Measurements from ENCODE around the gene MS4A5.

The MS4A5 gene

DNA sequence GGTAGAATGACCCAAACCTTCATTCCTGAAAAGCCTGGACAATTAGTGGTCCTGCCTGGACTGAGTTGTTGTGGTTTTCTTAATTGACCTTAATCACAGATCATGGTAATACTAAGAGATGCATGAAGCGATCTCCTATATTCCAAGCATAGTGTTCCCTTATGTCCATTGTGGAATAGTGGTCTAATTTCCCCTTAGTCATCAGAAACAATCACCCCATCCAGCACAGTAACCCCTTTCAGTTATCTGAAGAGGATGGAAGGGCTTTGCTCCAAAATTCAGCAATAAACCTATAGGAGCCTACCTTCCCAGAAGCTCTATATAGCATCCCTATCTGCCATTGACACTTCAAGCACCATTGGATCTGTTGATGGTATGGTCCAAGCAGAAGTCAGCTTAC, 6.8 kb upstream of the MS4A5 start:
- TF ChIP-seq, protein P1, sequence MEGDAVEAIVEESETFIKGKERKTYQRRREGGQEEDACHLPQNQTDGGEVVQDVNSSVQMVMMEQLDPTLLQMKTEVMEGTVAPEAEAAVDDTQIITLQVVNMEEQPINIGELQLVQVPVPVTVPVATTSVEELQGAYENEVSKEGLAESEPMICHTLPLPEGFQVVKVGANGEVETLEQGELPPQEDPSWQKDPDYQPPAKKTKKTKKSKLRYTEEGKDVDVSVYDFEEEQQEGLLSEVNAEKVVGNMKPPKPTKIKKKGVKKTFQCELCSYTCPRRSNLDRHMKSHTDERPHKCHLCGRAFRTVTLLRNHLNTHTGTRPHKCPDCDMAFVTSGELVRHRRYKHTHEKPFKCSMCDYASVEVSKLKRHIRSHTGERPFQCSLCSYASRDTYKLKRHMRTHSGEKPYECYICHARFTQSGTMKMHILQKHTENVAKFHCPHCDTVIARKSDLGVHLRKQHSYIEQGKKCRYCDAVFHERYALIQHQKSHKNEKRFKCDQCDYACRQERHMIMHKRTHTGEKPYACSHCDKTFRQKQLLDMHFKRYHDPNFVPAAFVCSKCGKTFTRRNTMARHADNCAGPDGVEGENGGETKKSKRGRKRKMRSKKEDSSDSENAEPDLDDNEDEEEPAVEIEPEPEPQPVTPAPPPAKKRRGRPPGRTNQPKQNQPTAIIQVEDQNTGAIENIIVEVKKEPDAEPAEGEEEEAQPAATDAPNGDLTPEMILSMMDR (IDR thresholded peaks at IDR 0.05; ENCODE audit: low read length): no peak
- TF ChIP-seq EZH2 (IDR thresholded peaks at IDR 0.05; ENCODE audit: borderline replicate concordance, low read length): no peak
- H2AFZ ChIP-seq (ENCODE audit: low read length): no peak overlapping the region
- no peak overlapping the region for H3K27ac ChIP-seq (ENCODE audit: low read depth, low read length, poor library complexity, severe bottlenecking)
- no peaks in the 10 kb centered on the region for H3K36me3 ChIP-seq (ENCODE audit: insufficient read depth, low read length)
- no peaks in the 10 kb centered on the region for H3K4me1 ChIP-seq (ENCODE audit: insufficient read depth, low read length, severe bottlenecking)
- H3F3A ChIP-seq (ENCODE audit: insufficient read depth, low read length): no peaks in the 10 kb centered on the region
- 0 out of 2 replicates have a peak, but pooled peaks cover 3% of the 10 kb centered on the region for H3K9me3 ChIP-seq (ENCODE audit: low read length)
- H4K20me1 ChIP-seq (ENCODE audit: insufficient read depth, low read length): no peaks in the 10 kb centered on the region
- no peak overlapping the region for H3K4me2 ChIP-seq (ENCODE audit: low read length)
- no peaks in the 10 kb centered on the region for H3K9me2 ChIP-seq (ENCODE audit: low read depth, low read length)
- no peak overlapping the region for H3K9ac ChIP-seq (ENCODE audit: low read length)
- no peak overlapping the region for H3K4me3 ChIP-seq (ENCODE audit: low read depth, low read length, poor library complexity, severe bottlenecking)
- H3K27me3 ChIP-seq (ENCODE audit: insufficient read depth, low read length): no peaks in the 10 kb centered on the region
- H3K79me2 ChIP-seq (ENCODE audit: insufficient read depth, low read length): no peaks in the 10 kb centered on the region

DNA sequence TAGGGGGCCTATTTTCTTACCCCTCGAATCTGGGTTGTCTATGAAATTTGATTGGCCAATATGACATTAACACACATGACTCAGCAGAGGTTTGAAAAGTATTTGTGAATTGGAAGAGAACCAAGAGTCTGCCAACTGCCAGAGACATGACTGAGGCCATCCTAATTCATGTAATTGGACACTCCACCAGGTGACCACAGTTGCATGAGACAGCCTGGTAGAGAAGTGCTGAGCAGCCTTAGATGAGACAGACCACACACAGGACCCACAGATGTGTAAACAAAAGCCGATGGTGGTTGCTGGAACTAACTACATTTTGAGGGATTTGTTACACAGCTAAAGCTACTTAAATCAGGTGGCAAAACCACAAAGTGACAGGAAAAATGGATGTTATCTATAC, 855 bp upstream of the MS4A5 start:
- H3K27ac ChIP-seq (ENCODE audit: low read depth, low read length, poor library complexity, severe bottlenecking): no peak overlapping the region
- no peaks in the 10 kb centered on the region for H3K27me3 ChIP-seq (ENCODE audit: insufficient read depth, low read length)
- no peaks in the 10 kb centered on the region for H3K9me2 ChIP-seq (ENCODE audit: low read depth, low read length)
- H3K36me3 ChIP-seq (ENCODE audit: insufficient read depth, low read length): no peaks in the 10 kb centered on the region
- TF ChIP-seq, protein P1 (IDR thresholded peaks at IDR 0.05; ENCODE audit: low read length): no peak
- no peak for TF ChIP-seq EZH2 (IDR thresholded peaks at IDR 0.05; ENCODE audit: borderline replicate concordance, low read length)
- H3K4me2 ChIP-seq (ENCODE audit: low read length): no peak overlapping the region
- H3K4me3 ChIP-seq (ENCODE audit: low read depth, low read length, poor library complexity, severe bottlenecking): no peak overlapping the region
- no peaks in the 10 kb centered on the region for H3K79me2 ChIP-seq (ENCODE audit: insufficient read depth, low read length)
- H3K9me3 ChIP-seq (ENCODE audit: low read length): no peaks in the 10 kb centered on the region
- no peak overlapping the region for H2AFZ ChIP-seq (ENCODE audit: low read length)
- H3K9ac ChIP-seq (ENCODE audit: low read length): no peak overlapping the region
- H4K20me1 ChIP-seq (ENCODE audit: insufficient read depth, low read length): no peaks in the 10 kb centered on the region
- no peaks in the 10 kb centered on the region for H3F3A ChIP-seq (ENCODE audit: insufficient read depth, low read length)
- no peaks in the 10 kb centered on the region for H3K4me1 ChIP-seq (ENCODE audit: insufficient read depth, low read length, severe bottlenecking)

DNA sequence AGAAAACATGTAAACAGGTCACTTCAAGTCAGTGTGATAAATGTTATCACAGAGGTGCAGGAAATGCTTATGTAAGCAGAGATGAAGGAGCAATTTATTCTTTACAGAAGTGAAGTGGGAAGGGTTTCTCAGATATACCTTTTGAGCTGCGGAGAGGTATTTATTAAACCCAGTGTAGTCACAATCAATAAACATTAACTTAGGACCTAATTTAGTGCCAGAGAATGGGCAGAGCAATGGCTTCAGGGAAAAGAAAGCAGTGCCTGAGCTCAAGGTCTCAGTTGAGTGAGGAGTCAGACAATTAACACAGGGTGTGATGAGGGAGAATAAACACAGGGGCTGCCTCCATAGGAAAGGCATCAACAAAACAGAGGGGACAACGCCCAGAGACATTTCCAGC, 1.9 kb downstream of the MS4A5 start:
- no peaks in the 10 kb centered on the region for H3K9me3 ChIP-seq (ENCODE audit: low read length)
- H3K9me2 ChIP-seq (ENCODE audit: low read depth, low read length): no peaks in the 10 kb centered on the region
- H3K36me3 ChIP-seq (ENCODE audit: insufficient read depth, low read length): no peaks in the 10 kb centered on the region
- no peak overlapping the region for H3K4me3 ChIP-seq (ENCODE audit: low read depth, low read length, poor library complexity, severe bottlenecking)
- no peak overlapping the region for H3K27ac ChIP-seq (ENCODE audit: low read depth, low read length, poor library complexity, severe bottlenecking)
- H4K20me1 ChIP-seq (ENCODE audit: insufficient read depth, low read length): no peaks in the 10 kb centered on the region
- H3K9ac ChIP-seq (ENCODE audit: low read length): no peak overlapping the region
- no peak for TF ChIP-seq EZH2 (IDR thresholded peaks at IDR 0.05; ENCODE audit: borderline replicate concordance, low read length)
- TF ChIP-seq, protein P1 (IDR thresholded peaks at IDR 0.05; ENCODE audit: low read length): no peak
- no peaks in the 10 kb centered on the region for H3K79me2 ChIP-seq (ENCODE audit: insufficient read depth, low read length)
- H3F3A ChIP-seq (ENCODE audit: insufficient read depth, low read length): no peaks in the 10 kb centered on the region
- H2AFZ ChIP-seq (ENCODE audit: low read length): no peak overlapping the region
- H3K4me1 ChIP-seq (ENCODE audit: insufficient read depth, low read length, severe bottlenecking): no peaks in the 10 kb centered on the region
- H3K4me2 ChIP-seq (ENCODE audit: low read length): no peak overlapping the region
- H3K27me3 ChIP-seq (ENCODE audit: insufficient read depth, low read length): no peaks in the 10 kb centered on the region

Data from OCI-LY1 (cell line).